Mammary epithelial cell (primary cell): ENCODE measurements around the gene GCDH.

Experiments
- CTCF ChIP-seq, 2 donors: IDR thresholded peaks in 1 of 2; conservative IDR thresholded peaks in 1 of 2; 2 replicates each; pipeline ENCODE4 v1.5.1; 2011 to 2012; ENCODE audit warnings: inconsistent platforms in 2 of 2, low read length in 2 of 2, mild to moderate bottlenecking in 2 of 2, control low read depth in 1 of 2, low read depth in 1 of 2; ENCODE audit not compliant: insufficient read depth in 1 of 2; ENCODE audit errors: extremely low read depth in 1 of 2
- EZH2 ChIP-seq: IDR thresholded peaks from 2 replicates; pipeline ENCODE4 v1.6.1; 2012; ENCODE audit warnings: low read length, inconsistent platforms, borderline replicate concordance

GRCh38 chr19:12899891-12900518 lies 9.0 kb downstream of the GCDH start:
- TF ChIP-seq CTCF (conservative IDR thresholded peaks at IDR 0.05 in 1 of 2, IDR thresholded peaks at IDR 0.05 in 1 of 2; ENCODE audit: extremely low read depth in 1 of 2, insufficient read depth in 1 of 2, low read depth in 1 of 2, low read length in 2 of 2), result no peak
- no peak for TF ChIP-seq EZH2
